ENCODE measurements around the gene AKT3. TPM values are rescaled to one million over a fixed set of nuclear protein-coding genes. Genes with fewer than 3 reads are reported as not detected.
"Not testable (repeated sequence)": the region's sequence is repeated elsewhere in the genome, so short reads cannot be mapped to it uniquely, and the experiment has no call there.

AKT3 gene
- polyA plus RNA-seq, 3 donors, result 0.81 to 1.7 (median 1.4) TPM

- Mint-ChIP-seq H3K4me1 (no peaks in the 10 kb centered on the region), H3K27me3 (ENCODE audit: low read depth in 3 of 3) (peaks cover 0 to 3% (median 2%) of the 10 kb centered on the region in 3 donors), H3K9me3 (peaks cover 32 to 44% (median 39%) of the 10 kb centered on the region in 7 donors), H3K27ac (no peak overlapping the region), H3K4me3 (no peak overlapping the region), H3K36me3 (peaks cover 4% of the 10 kb centered on the region in 2 donors)
- no peak overlapping the region for H3K4me3 ChIP-seq (replicated peaks in 1 of 3; ENCODE audit: low read depth in 2 of 3, low read length in 3 of 3)
- H3K27ac ChIP-seq (ENCODE audit: low read depth in 1 of 2, low read length in 2 of 2), result no peak overlapping the region
- no peaks in the 10 kb centered on the region for H4K20me1 ChIP-seq (ENCODE audit: insufficient read depth, low read length)
- no peaks in the 10 kb centered on the region for H3K4me1 ChIP-seq (ENCODE audit: control insufficient read depth in 1 of 2, insufficient read depth in 2 of 2, low read length in 2 of 2)
- peaks cover 0 to 9% of the 10 kb centered on the region in 2 donors for H3K36me3 ChIP-seq (replicated peaks in 1 of 2; ENCODE audit: control insufficient read depth in 1 of 2, insufficient read depth in 2 of 2, low read length in 2 of 2)
- H3K9me3 ChIP-seq (replicated peaks in 1 of 2; ENCODE audit: control insufficient read depth in 1 of 2, insufficient read depth in 1 of 2, low read length in 2 of 2), result peaks cover 13 to 31% of the 10 kb centered on the region in 2 donors
- DNase-seq, result no peak
- H2AFZ ChIP-seq (ENCODE audit: insufficient read depth, low read depth, low read length, poor library complexity, severe bottlenecking), result no peak overlapping the region
- no peak overlapping the region for H3K9ac ChIP-seq (ENCODE audit: insufficient read depth, low read length, poor library complexity, severe bottlenecking)
- 98% methylated on average over 13 of the region's 13 CpGs for WGBS (ENCODE audit: insufficient coverage)
- no peaks in the 10 kb centered on the region for H3K79me2 ChIP-seq (ENCODE audit: insufficient read depth, low read length)
- H3K27me3 ChIP-seq (ENCODE audit: control insufficient read depth in 2 of 2, insufficient read depth in 2 of 2, low read length in 2 of 2), result no peaks in the 10 kb centered on the region
- no peak overlapping the region for H3K4me2 ChIP-seq (replicated peaks; ENCODE audit: extremely low read depth, low read length, poor library complexity, severe bottlenecking)
- intact Hi-C loops (cut with micrococcal nuclease), result no loop called here
- TF ChIP-seq CTCF (IDR thresholded peaks at IDR 0.05), result no peak
Observed at GRCh38 chr1:243818978-243819377, 31.1 kb downstream of the AKT3 start.

- Histone ChIP-seq H3K4me3 (replicated peaks in 1 of 3; ENCODE audit: low read depth in 2 of 3, low read length in 3 of 3) (no peak overlapping the region), H2AFZ (ENCODE audit: insufficient read depth, low read depth, low read length, poor library complexity, severe bottlenecking) (no peak overlapping the region), H3K9me3 (replicated peaks in 1 of 2; ENCODE audit: control insufficient read depth in 1 of 2, insufficient read depth in 1 of 2, low read length in 2 of 2) (peaks cover 10 to 16% of the 10 kb centered on the region in 2 donors), H3K36me3 (replicated peaks in 1 of 2; ENCODE audit: control insufficient read depth in 1 of 2, insufficient read depth in 2 of 2, low read length in 2 of 2) (peaks cover 0 to 9% of the 10 kb centered on the region in 2 donors), H3K4me2 (replicated peaks; ENCODE audit: extremely low read depth, low read length, poor library complexity, severe bottlenecking) (no peak overlapping the region), H3K9ac (ENCODE audit: insufficient read depth, low read length, poor library complexity, severe bottlenecking) (no peak overlapping the region), H3K4me1 (ENCODE audit: control insufficient read depth in 1 of 2, insufficient read depth in 2 of 2, low read length in 2 of 2) (no peaks in the 10 kb centered on the region), H4K20me1 (ENCODE audit: insufficient read depth, low read length) (no peaks in the 10 kb centered on the region), H3K79me2 (ENCODE audit: insufficient read depth, low read length) (no peaks in the 10 kb centered on the region), H3K27me3 (ENCODE audit: control insufficient read depth in 2 of 2, insufficient read depth in 2 of 2, low read length in 2 of 2) (no peaks in the 10 kb centered on the region), H3K27ac (ENCODE audit: low read depth in 1 of 2, low read length in 2 of 2) (no peak overlapping the region)
- no peak for DNase-seq
- H3K9me3 Mint-ChIP-seq, result peaks cover 16 to 34% (median 23%) of the 10 kb centered on the region in 7 donors
- no peak overlapping the region for H3K4me3 Mint-ChIP-seq
- intact Hi-C loops (cut with micrococcal nuclease), result no loop called here
- TF ChIP-seq CTCF (IDR thresholded peaks at IDR 0.05), result no peak
- peaks cover 0 to 3% (median 2%) of the 10 kb centered on the region in 3 donors for H3K27me3 Mint-ChIP-seq (ENCODE audit: low read depth in 3 of 3)
- H3K4me1 Mint-ChIP-seq, result no peaks in the 10 kb centered on the region
- H3K27ac Mint-ChIP-seq, result no peak overlapping the region
- H3K36me3 Mint-ChIP-seq, result no peaks in the 10 kb centered on the region
- WGBS (ENCODE audit: insufficient coverage), result no CpG with 5 or more reads among the region's 1 CpG
Observed at GRCh38 chr1:243814718-243815117, 35.3 kb downstream of the AKT3 start.

- H3K9ac ChIP-seq (ENCODE audit: insufficient read depth, low read length, poor library complexity, severe bottlenecking); H3K79me2 ChIP-seq (ENCODE audit: insufficient read depth, low read length); DNase-seq; H3K27me3 ChIP-seq (ENCODE audit: control insufficient read depth in 2 of 2, insufficient read depth in 2 of 2, low read length in 2 of 2); H3K4me1 Mint-ChIP-seq; intact Hi-C loops (cut with micrococcal nuclease); H3K36me3 ChIP-seq (replicated peaks in 1 of 2; ENCODE audit: control insufficient read depth in 1 of 2, insufficient read depth in 2 of 2, low read length in 2 of 2); H3K4me2 ChIP-seq (replicated peaks; ENCODE audit: extremely low read depth, low read length, poor library complexity, severe bottlenecking); H3K27me3 Mint-ChIP-seq (ENCODE audit: low read depth in 3 of 3); H3K27ac ChIP-seq (ENCODE audit: low read depth in 1 of 2, low read length in 2 of 2); H3K36me3 Mint-ChIP-seq; H3K4me3 Mint-ChIP-seq; H4K20me1 ChIP-seq (ENCODE audit: insufficient read depth, low read length); H2AFZ ChIP-seq (ENCODE audit: insufficient read depth, low read depth, low read length, poor library complexity, severe bottlenecking); H3K27ac Mint-ChIP-seq; H3K4me3 ChIP-seq (replicated peaks in 1 of 3; ENCODE audit: low read depth in 2 of 3, low read length in 3 of 3); H3K4me1 ChIP-seq (ENCODE audit: control insufficient read depth in 1 of 2, insufficient read depth in 2 of 2, low read length in 2 of 2); H3K9me3 ChIP-seq (replicated peaks in 1 of 2; ENCODE audit: control insufficient read depth in 1 of 2, insufficient read depth in 1 of 2, low read length in 2 of 2): not testable (repeated sequence)
- WGBS (ENCODE audit: insufficient coverage), result 96% methylated on average over 7 of the region's 11 CpGs
- H3K9me3 Mint-ChIP-seq, result peaks cover 3 to 23% (median 20%) of the 10 kb centered on the region in 7 donors
Observed at GRCh38 chr1:243807346-243807745, 42.7 kb downstream of the AKT3 start.

Measured in CD14-positive monocyte (primary cell).